ENCODE data around the gene PLCB3. TPM values are rescaled to one million over a fixed set of nuclear protein-coding genes. Genes with fewer than 3 reads are reported as not detected.

The PLCB3 gene
- total and polyA plus RNA-seq, 10 of the 15 experiments (the other 5 are each of a cell fraction or from before 2014, with no cell fraction given) = 0.03 to 10.3 (median 3.3) TPM

- TF ChIP-seq GATAD2B (conservative IDR thresholded peaks at IDR 0.05; ENCODE audit: low read depth) (peak; percentile 75; the same call in 1 of the 2 replicates), NR2F1 (conservative IDR thresholded peaks at IDR 0.05) (peak; percentile 32; the same call in 1 of the 2 replicates), EED (IDR thresholded peaks at IDR 0.05; ENCODE audit: low read depth) (no peak), HDAC2 (IDR thresholded peaks at IDR 0.05) (no peak), ASH2L (IDR thresholded peaks at IDR 0.05; ENCODE audit: borderline replicate concordance, low read depth) (no peak), CTCF (IDR thresholded peaks at IDR 0.05 in 2 of 3, conservative IDR thresholded peaks at IDR 0.05 in 1 of 3; ENCODE audit: control insufficient read depth in 2 of 3, extremely low read depth in 1 of 3, insufficient read depth in 1 of 3, low read depth in 3 of 3, low read length in 3 of 3) (peak; percentile 59 to 71 (median 70)), SP1 (IDR thresholded peaks at IDR 0.05; ENCODE audit: low read depth, low read length) (peak; percentile 47), MLLT1 (IDR thresholded peaks at IDR 0.05) (0 out of 2 replicates have a peak, but pooled peaks have one; percentile 21), ATF7 (IDR thresholded peaks at IDR 0.05; ENCODE audit: low read depth) (no peak), RUNX3 (IDR thresholded peaks at IDR 0.05; ENCODE audit: low read length) (no peak), RAD21 (IDR thresholded peaks at IDR 0.05; ENCODE audit: insufficient read depth, low read depth, low read length) (peak; percentile 29), CEBPB (IDR thresholded peaks at IDR 0.05; ENCODE audit: borderline replicate concordance in 1 of 2, low read depth in 2 of 2, low read length in 2 of 2) (no peak), NR2C2 (IDR thresholded peaks at IDR 0.05; ENCODE audit: borderline replicate concordance, control insufficient read depth, insufficient read length, low read depth) (no peak), ZBTB4 (CRISPR knock-in tag; IDR thresholded peaks at IDR 0.05) (no peak), NBN (IDR thresholded peaks at IDR 0.05) (no peak), BCL3 (IDR thresholded peaks at IDR 0.05; ENCODE audit: borderline replicate concordance, insufficient read depth, low read depth, low read length, poor library complexity, severe bottlenecking) (no peak), POU2F2 (IDR thresholded peaks at IDR 0.05; ENCODE audit: borderline replicate concordance, low read depth, low read length) (no peak)
- TF ChIP-seq, protein P1, sequence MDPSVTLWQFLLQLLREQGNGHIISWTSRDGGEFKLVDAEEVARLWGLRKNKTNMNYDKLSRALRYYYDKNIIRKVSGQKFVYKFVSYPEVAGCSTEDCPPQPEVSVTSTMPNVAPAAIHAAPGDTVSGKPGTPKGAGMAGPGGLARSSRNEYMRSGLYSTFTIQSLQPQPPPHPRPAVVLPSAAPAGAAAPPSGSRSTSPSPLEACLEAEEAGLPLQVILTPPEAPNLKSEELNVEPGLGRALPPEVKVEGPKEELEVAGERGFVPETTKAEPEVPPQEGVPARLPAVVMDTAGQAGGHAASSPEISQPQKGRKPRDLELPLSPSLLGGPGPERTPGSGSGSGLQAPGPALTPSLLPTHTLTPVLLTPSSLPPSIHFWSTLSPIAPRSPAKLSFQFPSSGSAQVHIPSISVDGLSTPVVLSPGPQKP (IDR thresholded peaks at IDR 0.05; ENCODE audit: low read depth, low read length) = no peak
Observed at GRCh38 chr11:64251016-64251752, at the start of gene PLCB3 (continued).
